ENCODE data around the gene ROBO1. TPM values are rescaled to one million over a fixed set of nuclear protein-coding genes. Genes with fewer than 3 reads are reported as not detected.

ROBO1 gene
- total RNA-seq, 1 experiment from 2014 or later = 67.6 TPM

GRCh38 chr3:78941587-78941986 lies 826.2 kb downstream of the ROBO1 start:
- peaks cover 4% of the 10 kb centered on the region for H3K4me1 ChIP-seq (ENCODE audit: insufficient read depth, low read length, poor library complexity, severe bottlenecking)
- POLR2A ChIA-PET (ENCODE audit: low non-redundant PET) = no interaction called here

DNA sequence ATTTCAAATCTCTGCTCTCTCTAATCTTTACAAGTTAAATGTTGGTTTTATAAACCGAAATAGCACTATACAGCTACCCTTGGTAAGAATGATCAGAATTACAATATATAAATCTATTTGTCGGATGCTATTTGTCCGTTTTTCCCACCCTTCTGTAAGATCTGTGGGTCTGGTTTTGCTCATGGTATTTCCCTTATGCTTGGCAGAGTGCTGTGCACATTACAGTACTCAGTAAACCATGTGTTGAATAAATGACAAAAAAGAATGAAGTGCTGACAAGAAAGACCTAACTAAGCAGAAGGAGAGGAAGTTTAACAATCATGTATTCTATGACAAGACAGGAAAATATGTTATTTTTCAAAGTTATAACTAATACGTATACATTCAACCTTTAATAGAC lies 827.2 kb downstream of the ROBO1 start:
- H3K4me1 ChIP-seq (ENCODE audit: insufficient read depth, low read length, poor library complexity, severe bottlenecking) = peaks cover 4% of the 10 kb centered on the region
- DNase-seq (ENCODE audit: low spot score) = no peak
- no peak for TF ChIP-seq EZH2 (IDR thresholded peaks at IDR 0.05; ENCODE audit: borderline replicate concordance, low read depth, low read length, poor library complexity, severe bottlenecking)
- no peak for TF ChIP-seq CTCF (conservative IDR thresholded peaks at IDR 0.05; ENCODE audit: low read depth, low read length)
- intact Hi-C loops (cut with micrococcal nuclease; ENCODE audit: unreplicated experiment) = no loop called here
- no peak overlapping the region for H3K27ac ChIP-seq (ENCODE audit: low read depth, low read length, poor library complexity, severe bottlenecking)
- H3K9me3 ChIP-seq (ENCODE audit: low read depth, low read length, poor library complexity, severe bottlenecking) = peaks cover 11% of the 10 kb centered on the region
- POLR2A ChIA-PET (ENCODE audit: low non-redundant PET) = no interaction called here
- H3K4me3 ChIP-seq (ENCODE audit: low read depth, low read length, poor library complexity, severe bottlenecking) = no peak overlapping the region
- no peaks in the 10 kb centered on the region for H3K27me3 ChIP-seq (replicated peaks; ENCODE audit: insufficient read depth, low read depth, low read length, poor library complexity)
- CTCF ChIA-PET = no interaction called here
- no TSS peak for BruUV-seq (replicated peaks)
- H3K36me3 ChIP-seq (ENCODE audit: insufficient read depth, low read length, poor library complexity, severe bottlenecking) = no peaks in the 10 kb centered on the region

More at GRCh38 chr3:78941587-78941986, 826.2 kb downstream of the ROBO1 start:
- intact Hi-C loops (cut with micrococcal nuclease; ENCODE audit: unreplicated experiment) = no loop called here
- Histone ChIP-seq H3K36me3 (ENCODE audit: insufficient read depth, low read length, poor library complexity, severe bottlenecking) (no peaks in the 10 kb centered on the region), H3K4me3 (ENCODE audit: low read depth, low read length, poor library complexity, severe bottlenecking) (no peak overlapping the region), H3K27ac (ENCODE audit: low read depth, low read length, poor library complexity, severe bottlenecking) (no peak overlapping the region), H3K9me3 (ENCODE audit: low read depth, low read length, poor library complexity, severe bottlenecking) (peaks cover 11% of the 10 kb centered on the region), H3K27me3 (replicated peaks; ENCODE audit: insufficient read depth, low read depth, low read length, poor library complexity) (no peaks in the 10 kb centered on the region)
- BruUV-seq (replicated peaks) = no TSS peak
- DNase-seq (ENCODE audit: low spot score) = no peak
- CTCF ChIA-PET = no interaction called here
- TF ChIP-seq CTCF (conservative IDR thresholded peaks at IDR 0.05; ENCODE audit: low read depth, low read length) (no peak), EZH2 (IDR thresholded peaks at IDR 0.05; ENCODE audit: borderline replicate concordance, low read depth, low read length, poor library complexity, severe bottlenecking) (no peak)

DNA sequence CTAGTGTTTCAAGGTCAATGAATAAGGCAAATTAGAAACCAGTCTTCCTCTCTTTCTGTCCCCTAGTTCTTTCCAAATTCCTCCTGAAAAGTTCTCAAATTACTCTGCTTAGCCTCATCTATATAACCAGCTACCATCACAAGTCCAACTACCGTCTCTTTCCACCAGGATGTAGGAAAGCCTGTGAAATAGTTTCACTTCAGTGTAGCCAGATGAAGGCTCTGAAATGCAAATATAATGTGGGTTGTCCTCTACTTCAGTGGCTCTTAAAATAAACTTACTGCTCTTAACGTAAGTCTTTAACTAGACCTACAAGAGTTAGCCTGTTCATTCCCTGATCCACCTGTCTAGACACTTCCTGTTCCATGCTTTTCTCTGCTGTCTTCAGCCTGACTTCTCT lies 827.7 kb downstream of the ROBO1 start:
- CTCF ChIA-PET = no interaction called here

More for the DNA sequence above, 827.7 kb downstream of the ROBO1 start:
- H3K27me3 ChIP-seq (replicated peaks; ENCODE audit: insufficient read depth, low read depth, low read length, poor library complexity) = no peaks in the 10 kb centered on the region
- no peak for TF ChIP-seq EZH2 (IDR thresholded peaks at IDR 0.05; ENCODE audit: borderline replicate concordance, low read depth, low read length, poor library complexity, severe bottlenecking)
- no peak for TF ChIP-seq CTCF (conservative IDR thresholded peaks at IDR 0.05; ENCODE audit: low read depth, low read length)
- intact Hi-C loops (cut with micrococcal nuclease; ENCODE audit: unreplicated experiment) = no loop called here
- POLR2A ChIA-PET (ENCODE audit: low non-redundant PET) = no interaction called here
- no peak for DNase-seq (ENCODE audit: low spot score)
- BruUV-seq (replicated peaks) = no TSS peak
- no peak overlapping the region for H3K27ac ChIP-seq (ENCODE audit: low read depth, low read length, poor library complexity, severe bottlenecking)
- no peaks in the 10 kb centered on the region for H3K36me3 ChIP-seq (ENCODE audit: insufficient read depth, low read length, poor library complexity, severe bottlenecking)
- peaks cover 11% of the 10 kb centered on the region for H3K9me3 ChIP-seq (ENCODE audit: low read depth, low read length, poor library complexity, severe bottlenecking)
- H3K4me3 ChIP-seq (ENCODE audit: low read depth, low read length, poor library complexity, severe bottlenecking) = no peak overlapping the region
- peaks cover 6% of the 10 kb centered on the region for H3K4me1 ChIP-seq (ENCODE audit: insufficient read depth, low read length, poor library complexity, severe bottlenecking)

All from A673 (cell line).